HepG2 (cell line): Measurements from ENCODE around the gene XPR1. TPM values are rescaled to one million over a fixed set of nuclear protein-coding genes. Genes with fewer than 3 reads are reported as not detected.

ENCODE experiments used
- AGO2 ChIP-seq: fragments of 200-400 bp; formaldehyde crosslinking; optimal IDR thresholded peaks from 2 replicates; pipeline ENCODE3; 2017; ENCODE audit warnings: mild to moderate bottlenecking, low read depth, low read length, moderate library complexity
- HDAC2 ChIP-seq: sonication (generic); formaldehyde crosslinking; IDR thresholded peaks from 2 replicates; pipeline ENCODE4 v1.4.0; 2020; ENCODE audit warnings: missing genetic modification reagents
- MAFG ChIP-seq: sonication (generic); formaldehyde crosslinking; IDR thresholded peaks from 2 replicates; pipeline ENCODE4 v1.5.1; 2020; ENCODE audit warnings: mild to moderate bottlenecking, missing genetic modification reagents
- NCOA5 ChIP-seq: sonication (generic); formaldehyde crosslinking; IDR thresholded peaks from 2 replicates; pipeline ENCODE4 v1.4.0; 2020; ENCODE audit warnings: missing genetic modification reagents
- NFE2 ChIP-seq: sonication (generic); formaldehyde crosslinking; IDR thresholded peaks from 2 replicates; pipeline ENCODE4 v1.4.0; 2020; ENCODE audit warnings: missing genetic modification reagents
- SP1 ChIP-seq, 2 experiments: fragments of 450-650 bp in 1 of 2; sonication (generic) in 1 of 2; formaldehyde crosslinking in 1 of 2; IDR thresholded peaks; 2 replicates each; pipeline versions ENCODE4 v1.4.0 to v1.6.1; 2016 to 2020; ENCODE audit warnings: missing genetic modification reagents in 1 of 2
- SRSF1 ChIP-seq: fragments of 200-400 bp; formaldehyde crosslinking; optimal IDR thresholded peaks from 2 replicates; pipeline ENCODE3; 2017; ENCODE audit warnings: mild to moderate bottlenecking, low read depth, low read length, moderate library complexity
- STAG1 ChIP-seq: sonication (generic); formaldehyde crosslinking; IDR thresholded peaks from 2 replicates; pipeline ENCODE4 v1.4.0; 2020; ENCODE audit warnings: missing genetic modification reagents
- TBP ChIP-seq: sonication (generic); formaldehyde crosslinking; IDR thresholded peaks from 2 replicates; pipeline ENCODE4 v1.5.0; 2020; ENCODE audit warnings: missing genetic modification reagents
- ZKSCAN8 ChIP-seq: IDR thresholded peaks from 2 replicates; pipeline ENCODE4 v1.6.1; 2016; ENCODE audit warnings: borderline replicate concordance, missing genetic modification reagents, missing compliant biosample characterization
- ZNF224 ChIP-seq: sonication (generic); formaldehyde crosslinking; IDR thresholded peaks from 2 replicates; pipeline ENCODE4 v1.5.0; 2020; ENCODE audit warnings: mild to moderate bottlenecking, missing genetic modification reagents
- ZNF234 ChIP-seq: sonication (generic); formaldehyde crosslinking; conservative IDR thresholded peaks from 2 replicates; pipeline ENCODE4 v1.5.1; 2020; ENCODE audit warnings: mild to moderate bottlenecking, missing genetic modification reagents
- ZNF263 ChIP-seq: sonication (generic); formaldehyde crosslinking; IDR thresholded peaks from 2 replicates; pipeline ENCODE4 v1.4.0; 2020; ENCODE audit warnings: missing genetic modification reagents
- ZSCAN9 ChIP-seq: IDR thresholded peaks from 2 replicates; pipeline ENCODE4 v1.6.1; 2016; ENCODE audit warnings: borderline replicate concordance
- polyA plus RNA-seq, 8 experiments: library from polyadenylated mRNA; depleted of rRNA in 3 of 8; stranded (reverse) in 7 of 8; unstranded in 1 of 8; fragments of >200 nt; fragmentation: Illumina TruSeq in 4 of 8; extraction: Trizol in 4 of 8; gene quantifications; 2 replicates each; pipeline versions ENCODE4 v1.2.1 to v1.2.3, GENCODE V29; 2011 to 2016; ENCODE audit warnings: low read depth in 4 of 8, missing spikeins in 1 of 8, mixed read lengths in 1 of 8; ENCODE audit not compliant: insufficient read depth in 1 of 8
- total RNA-seq, 5 experiments: library from RNA; depleted of rRNA; stranded (reverse); fragments of >200 nt; fragmentation: Illumina TruSeq; extraction: Trizol; gene quantifications; 2 replicates each; pipeline ENCODE4 v1.2.3, GENCODE V29; 2016; ENCODE audit warnings: low read depth in 1 of 5
- TF ChIP-seq, protein P1 (sequence below): sonication (generic); formaldehyde crosslinking; IDR thresholded peaks from 2 replicates; pipeline ENCODE4 v1.4.0; 2020; ENCODE audit warnings: mild to moderate bottlenecking, missing genetic modification reagents
- TF ChIP-seq, protein P2 (sequence below): sonication (generic); formaldehyde crosslinking; IDR thresholded peaks from 2 replicates; pipeline ENCODE4 v1.4.0; 2020; ENCODE audit warnings: mild to moderate bottlenecking, missing genetic modification reagents, borderline replicate concordance
- TF ChIP-seq, protein P3 (sequence below): IDR thresholded peaks from 2 replicates; pipeline ENCODE4 v1.6.1; 2016
- TF ChIP-seq, protein P4 (sequence below), 2 experiments: sonication (generic) in 1 of 2; formaldehyde crosslinking in 1 of 2; IDR thresholded peaks; 2 replicates each; pipeline versions ENCODE4 v1.4.0 to v1.6.1; 2016 to 2020; ENCODE audit warnings: borderline replicate concordance in 1 of 2, low read depth in 1 of 2, mild to moderate bottlenecking in 1 of 2, missing genetic modification reagents in 1 of 2

The XPR1 gene
- total and polyA plus RNA-seq, 2 of the 13 experiments (the other 11 are each of a cell fraction or from before 2014, with no cell fraction given): 22.3 to 23.6 TPM

DNA sequence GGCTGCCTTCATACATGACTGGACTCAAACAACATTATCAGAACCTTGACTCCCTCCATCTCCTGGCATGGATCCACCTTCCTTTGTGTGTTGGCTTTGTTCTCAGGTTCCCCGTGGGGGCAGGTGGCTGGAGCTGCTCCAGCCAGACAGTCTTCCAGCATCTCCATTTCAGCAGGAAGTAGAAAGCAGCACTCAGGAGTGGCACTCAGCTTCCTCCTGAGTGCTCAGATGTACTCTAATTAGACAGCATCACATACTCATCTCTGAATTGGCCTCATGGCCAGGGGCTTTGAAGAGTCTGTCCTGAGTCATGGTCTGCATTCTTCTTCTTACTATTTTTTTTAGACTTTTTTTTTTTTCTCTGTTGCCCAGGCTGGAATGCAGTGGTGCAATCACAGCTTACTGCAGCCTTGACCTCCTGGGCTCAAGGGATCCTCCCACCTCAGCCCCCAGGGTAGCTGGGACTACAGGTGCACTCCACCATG, 45.1 kb upstream of the XPR1 start (continued):
- TF ChIP-seq, protein P1, sequence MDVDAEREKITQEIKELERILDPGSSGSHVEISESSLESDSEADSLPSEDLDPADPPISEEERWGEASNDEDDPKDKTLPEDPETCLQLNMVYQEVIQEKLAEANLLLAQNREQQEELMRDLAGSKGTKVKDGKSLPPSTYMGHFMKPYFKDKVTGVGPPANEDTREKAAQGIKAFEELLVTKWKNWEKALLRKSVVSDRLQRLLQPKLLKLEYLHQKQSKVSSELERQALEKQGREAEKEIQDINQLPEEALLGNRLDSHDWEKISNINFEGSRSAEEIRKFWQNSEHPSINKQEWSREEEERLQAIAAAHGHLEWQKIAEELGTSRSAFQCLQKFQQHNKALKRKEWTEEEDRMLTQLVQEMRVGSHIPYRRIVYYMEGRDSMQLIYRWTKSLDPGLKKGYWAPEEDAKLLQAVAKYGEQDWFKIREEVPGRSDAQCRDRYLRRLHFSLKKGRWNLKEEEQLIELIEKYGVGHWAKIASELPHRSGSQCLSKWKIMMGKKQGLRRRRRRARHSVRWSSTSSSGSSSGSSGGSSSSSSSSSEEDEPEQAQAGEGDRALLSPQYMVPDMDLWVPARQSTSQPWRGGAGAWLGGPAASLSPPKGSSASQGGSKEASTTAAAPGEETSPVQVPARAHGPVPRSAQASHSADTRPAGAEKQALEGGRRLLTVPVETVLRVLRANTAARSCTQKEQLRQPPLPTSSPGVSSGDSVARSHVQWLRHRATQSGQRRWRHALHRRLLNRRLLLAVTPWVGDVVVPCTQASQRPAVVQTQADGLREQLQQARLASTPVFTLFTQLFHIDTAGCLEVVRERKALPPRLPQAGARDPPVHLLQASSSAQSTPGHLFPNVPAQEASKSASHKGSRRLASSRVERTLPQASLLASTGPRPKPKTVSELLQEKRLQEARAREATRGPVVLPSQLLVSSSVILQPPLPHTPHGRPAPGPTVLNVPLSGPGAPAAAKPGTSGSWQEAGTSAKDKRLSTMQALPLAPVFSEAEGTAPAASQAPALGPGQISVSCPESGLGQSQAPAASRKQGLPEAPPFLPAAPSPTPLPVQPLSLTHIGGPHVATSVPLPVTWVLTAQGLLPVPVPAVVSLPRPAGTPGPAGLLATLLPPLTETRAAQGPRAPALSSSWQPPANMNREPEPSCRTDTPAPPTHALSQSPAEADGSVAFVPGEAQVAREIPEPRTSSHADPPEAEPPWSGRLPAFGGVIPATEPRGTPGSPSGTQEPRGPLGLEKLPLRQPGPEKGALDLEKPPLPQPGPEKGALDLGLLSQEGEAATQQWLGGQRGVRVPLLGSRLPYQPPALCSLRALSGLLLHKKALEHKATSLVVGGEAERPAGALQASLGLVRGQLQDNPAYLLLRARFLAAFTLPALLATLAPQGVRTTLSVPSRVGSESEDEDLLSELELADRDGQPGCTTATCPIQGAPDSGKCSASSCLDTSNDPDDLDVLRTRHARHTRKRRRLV: no peak
- TF ChIP-seq ZSCAN9: no peak
- TF ChIP-seq ZNF234: no peak
- TF ChIP-seq SP1 (IDR thresholded peaks at IDR 0.05): no peak
- TF ChIP-seq SP1 (CRISPR knock-in tag; IDR thresholded peaks at IDR 0.05): no peak
- TF ChIP-seq NCOA5 (CRISPR knock-in tag): no peak
- peak; percentile 48; the same call in 1 of the 2 replicates for TF ChIP-seq HDAC2 (CRISPR knock-in tag)
- TF ChIP-seq TBP (CRISPR knock-in tag): no peak
- TF ChIP-seq, protein P2, sequence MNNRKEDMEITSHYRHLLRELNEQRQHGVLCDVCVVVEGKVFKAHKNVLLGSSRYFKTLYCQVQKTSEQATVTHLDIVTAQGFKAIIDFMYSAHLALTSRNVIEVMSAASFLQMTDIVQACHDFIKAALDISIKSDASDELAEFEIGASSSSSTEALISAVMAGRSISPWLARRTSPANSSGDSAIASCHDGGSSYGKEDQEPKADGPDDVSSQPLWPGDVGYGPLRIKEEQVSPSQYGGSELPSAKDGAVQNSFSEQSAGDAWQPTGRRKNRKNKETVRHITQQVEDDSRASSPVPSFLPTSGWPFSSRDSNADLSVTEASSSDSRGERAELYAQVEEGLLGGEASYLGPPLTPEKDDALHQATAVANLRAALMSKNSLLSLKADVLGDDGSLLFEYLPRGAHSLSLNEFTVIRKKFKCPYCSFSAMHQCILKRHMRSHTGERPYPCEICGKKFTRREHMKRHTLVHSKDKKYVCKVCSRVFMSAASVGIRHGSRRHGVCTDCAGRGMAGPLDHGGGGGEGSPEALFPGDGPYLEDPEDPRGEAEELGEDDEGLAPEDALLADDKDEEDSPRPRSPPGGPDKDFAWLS (CRISPR knock-in tag): no peak
- no peak for TF ChIP-seq MAFG
- TF ChIP-seq NFE2: no peak
- TF ChIP-seq, protein P3, sequence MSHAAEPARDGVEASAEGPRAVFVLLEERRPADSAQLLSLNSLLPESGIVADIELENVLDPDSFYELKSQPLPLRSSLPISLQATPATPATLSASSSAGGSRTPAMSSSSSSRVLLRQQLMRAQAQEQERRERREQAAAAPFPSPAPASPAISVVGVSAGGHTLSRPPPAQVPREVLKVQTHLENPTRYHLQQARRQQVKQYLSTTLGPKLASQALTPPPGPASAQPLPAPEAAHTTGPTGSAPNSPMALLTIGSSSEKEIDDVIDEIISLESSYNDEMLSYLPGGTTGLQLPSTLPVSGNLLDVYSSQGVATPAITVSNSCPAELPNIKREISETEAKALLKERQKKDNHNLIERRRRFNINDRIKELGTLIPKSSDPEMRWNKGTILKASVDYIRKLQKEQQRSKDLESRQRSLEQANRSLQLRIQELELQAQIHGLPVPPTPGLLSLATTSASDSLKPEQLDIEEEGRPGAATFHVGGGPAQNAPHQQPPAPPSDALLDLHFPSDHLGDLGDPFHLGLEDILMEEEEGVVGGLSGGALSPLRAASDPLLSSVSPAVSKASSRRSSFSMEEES (CRISPR knock-in tag): no peak
- TF ChIP-seq, protein P4, sequence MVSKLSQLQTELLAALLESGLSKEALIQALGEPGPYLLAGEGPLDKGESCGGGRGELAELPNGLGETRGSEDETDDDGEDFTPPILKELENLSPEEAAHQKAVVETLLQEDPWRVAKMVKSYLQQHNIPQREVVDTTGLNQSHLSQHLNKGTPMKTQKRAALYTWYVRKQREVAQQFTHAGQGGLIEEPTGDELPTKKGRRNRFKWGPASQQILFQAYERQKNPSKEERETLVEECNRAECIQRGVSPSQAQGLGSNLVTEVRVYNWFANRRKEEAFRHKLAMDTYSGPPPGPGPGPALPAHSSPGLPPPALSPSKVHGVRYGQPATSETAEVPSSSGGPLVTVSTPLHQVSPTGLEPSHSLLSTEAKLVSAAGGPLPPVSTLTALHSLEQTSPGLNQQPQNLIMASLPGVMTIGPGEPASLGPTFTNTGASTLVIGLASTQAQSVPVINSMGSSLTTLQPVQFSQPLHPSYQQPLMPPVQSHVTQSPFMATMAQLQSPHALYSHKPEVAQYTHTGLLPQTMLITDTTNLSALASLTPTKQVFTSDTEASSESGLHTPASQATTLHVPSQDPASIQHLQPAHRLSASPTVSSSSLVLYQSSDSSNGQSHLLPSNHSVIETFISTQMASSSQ (IDR thresholded peaks at IDR 0.05; ENCODE audit: low read depth): no peak
- TF ChIP-seq, protein P4 (CRISPR knock-in tag; IDR thresholded peaks at IDR 0.05; ENCODE audit: borderline replicate concordance): no peak
- TF ChIP-seq AGO2: no peak
- TF ChIP-seq ZKSCAN8: no peak
- TF ChIP-seq ZNF224 (CRISPR knock-in tag): no peak
- no peak for TF ChIP-seq ZNF263 (CRISPR knock-in tag)
- TF ChIP-seq SRSF1: no peak
- no peak for TF ChIP-seq STAG1 (CRISPR knock-in tag)
